HPDE6-E6E7 (cell line): ENCODE measurements around the gene ACSM2A.
"Not testable (repeated sequence)": the region's sequence is repeated elsewhere in the genome, so short reads cannot be mapped to it uniquely, and the experiment has no call there.

Experiments used
- DNase-seq: peaks from one replicate; pipeline ENCODE4 v3.0.0; 2011; ENCODE audit warnings: missing footprints; ENCODE audit errors: extremely low spot score

ACSM2A gene

GRCh38 chr16:20451364-20451763, at the start of gene ACSM2A:
TSS of gene ACSM2A (plus strand) at chr16:20451521. CDS start at chr16:20460115, 8,594 bp downstream.
- not testable (repeated sequence) for DNase-seq

- no peak for DNase-seq
Observed at GRCh38 chr16:20402651-20403050, 48.7 kb upstream of the ACSM2A start.

GRCh38 chr16:20404637-20405036, 46.7 kb upstream of the ACSM2A start, which contains the start of gene PDILT:
TSS of gene PDILT (minus strand) at chr16:20404737. CDS start at chr16:20399300, 5,437 bp downstream.
- no peak for DNase-seq

GRCh38 chr16:20409398-20410120, 41.8 kb upstream of the ACSM2A start, which contains the start of gene ACSM5:
TSS of gene ACSM5 (plus strand) at chr16:20409534. CDS start at chr16:20411485, 1,951 bp downstream.
- DNase-seq = no peak

GRCh38 chr16:20410121-20410723, 41.1 kb upstream of the ACSM2A start:
- no peak for DNase-seq

- DNase-seq = no peak
Observed at GRCh38 chr16:20411055-20411454, 40.3 kb upstream of the ACSM2A start.

- DNase-seq = no peak
Observed at GRCh38 chr16:20415541-20415940, 35.8 kb upstream of the ACSM2A start.

GRCh38 chr16:20419093-20419492, 32.2 kb upstream of the ACSM2A start:
- not testable (repeated sequence) for DNase-seq

- not testable (repeated sequence) for DNase-seq
Observed at GRCh38 chr16:20421748-20422147, 29.6 kb upstream of the ACSM2A start.

GRCh38 chr16:20423772-20424128, 27.6 kb upstream of the ACSM2A start:
- not testable (repeated sequence) for DNase-seq

GRCh38 chr16:20424129-20424866, 27.0 kb upstream of the ACSM2A start:
- no peak for DNase-seq

- not testable (repeated sequence) for DNase-seq
Observed at GRCh38 chr16:20427401-20427797, 23.9 kb upstream of the ACSM2A start.

- DNase-seq = not testable (repeated sequence)
Observed at GRCh38 chr16:20429499-20429898, 21.8 kb upstream of the ACSM2A start.

- DNase-seq = not testable (repeated sequence)
Observed at GRCh38 chr16:20430480-20430879, 20.8 kb upstream of the ACSM2A start.

- DNase-seq = no peak
Observed at GRCh38 chr16:20430948-20431347, 20.4 kb upstream of the ACSM2A start.

GRCh38 chr16:20438950-20439349, 12.4 kb upstream of the ACSM2A start:
- DNase-seq = not testable (repeated sequence)

GRCh38 chr16:20439820-20440231, 11.5 kb upstream of the ACSM2A start:
- DNase-seq = not testable (repeated sequence)

GRCh38 chr16:20440731-20441130, 10.6 kb upstream of the ACSM2A start:
- DNase-seq = not testable (repeated sequence)

- DNase-seq = no peak
Observed at GRCh38 chr16:20441191-20441590, 10.1 kb upstream of the ACSM2A start.

- not testable (repeated sequence) for DNase-seq
Observed at GRCh38 chr16:20441859-20442258, 9.5 kb upstream of the ACSM2A start.

GRCh38 chr16:20446652-20447393, 4.5 kb upstream of the ACSM2A start:
- not testable (repeated sequence) for DNase-seq

- DNase-seq = not testable (repeated sequence)
Observed at GRCh38 chr16:20453633-20454032, 2.3 kb downstream of the ACSM2A start.
